NCI-H187 (cell line): ENCODE data around the gene ZNF592.
"Not testable (repeated sequence)": the region's sequence is repeated elsewhere in the genome, so short reads cannot be mapped to it uniquely, and the experiment has no call there.

Source experiments
- DNase-seq, 2 experiments: peaks; one replicate each; lab custom pipeline; 2025; lab: John Stamatoyannopoulos, UW

ZNF592 gene

GRCh38 chr15:84748274-84749110, at the start of gene ZNF592:
Gene ZNF592 (plus strand): TSS chr15:84748592. CDS start chr15:84782676, 34,084 bp downstream.
- peak in 1 of 2 experiments; percentile 28 for DNase-seq

GRCh38 chr15:84699538-84700191, 48.7 kb upstream of the ZNF592 start:
- DNase-seq: no peak

GRCh38 chr15:84702961-84703482, 45.4 kb upstream of the ZNF592 start:
- no peak for DNase-seq

- no peak for DNase-seq
Observed at GRCh38 chr15:84703808-84704207, 44.6 kb upstream of the ZNF592 start.

GRCh38 chr15:84714372-84714771, 34.0 kb upstream of the ZNF592 start:
- DNase-seq: no peak

- DNase-seq: no peak
Observed at GRCh38 chr15:84714821-84715220, 33.6 kb upstream of the ZNF592 start.

- DNase-seq: no peak
Observed at GRCh38 chr15:84715441-84716035, 32.9 kb upstream of the ZNF592 start.

GRCh38 chr15:84716036-84716732, 32.2 kb upstream of the ZNF592 start, which contains the start of gene SEC11A:
Gene SEC11A (minus strand): TSS chr15:84716139. CDS start chr15:84716075, 64 bp downstream.
- DNase-seq: peak; percentile 62 to 87

- no peak for DNase-seq
Observed at GRCh38 chr15:84721371-84721770, 27.0 kb upstream of the ZNF592 start.

GRCh38 chr15:84722628-84723027, 25.8 kb upstream of the ZNF592 start:
- DNase-seq: no peak

- DNase-seq: no peak
Observed at GRCh38 chr15:84725001-84725491, 23.3 kb upstream of the ZNF592 start.

GRCh38 chr15:84727429-84727828, 21.0 kb upstream of the ZNF592 start:
- DNase-seq: no peak

GRCh38 chr15:84731774-84732173, 16.6 kb upstream of the ZNF592 start:
- DNase-seq: no peak

GRCh38 chr15:84734794-84735479, 13.5 kb upstream of the ZNF592 start:
- DNase-seq: peak in 1 of 2 experiments; percentile 33

- DNase-seq: not testable (repeated sequence)
Observed at GRCh38 chr15:84735480-84736061, 12.8 kb upstream of the ZNF592 start.

- DNase-seq: no peak
Observed at GRCh38 chr15:84736375-84736774, 12.0 kb upstream of the ZNF592 start.

- no peak for DNase-seq
Observed at GRCh38 chr15:84737005-84737404, 11.4 kb upstream of the ZNF592 start.

- no peak for DNase-seq
Observed at GRCh38 chr15:84740691-84741090, 7.7 kb upstream of the ZNF592 start.

- no peak for DNase-seq
Observed at GRCh38 chr15:84741121-84741520, 7.3 kb upstream of the ZNF592 start.

GRCh38 chr15:84747416-84748273, 747 bp upstream of the ZNF592 start:
- DNase-seq: peak in 1 of 2 experiments; percentile 34
